A204.1 (cell line): Measurements from ENCODE around the gene CNOT4.
"Not testable (repeated sequence)": the region's sequence is repeated elsewhere in the genome, so short reads cannot be mapped to it uniquely, and the experiment has no call there.

Experiments used
- FAIRE-seq: peaks from 2 replicates; lab custom pipeline; 2012; peaks lifted over from hg19 to GRCh38; lab: Jason Lieb, UNC

The CNOT4 gene

GRCh38 chr7:135322571-135323340 lies 187.1 kb downstream of the CNOT4 start:
- no peak for FAIRE-seq

DNA sequence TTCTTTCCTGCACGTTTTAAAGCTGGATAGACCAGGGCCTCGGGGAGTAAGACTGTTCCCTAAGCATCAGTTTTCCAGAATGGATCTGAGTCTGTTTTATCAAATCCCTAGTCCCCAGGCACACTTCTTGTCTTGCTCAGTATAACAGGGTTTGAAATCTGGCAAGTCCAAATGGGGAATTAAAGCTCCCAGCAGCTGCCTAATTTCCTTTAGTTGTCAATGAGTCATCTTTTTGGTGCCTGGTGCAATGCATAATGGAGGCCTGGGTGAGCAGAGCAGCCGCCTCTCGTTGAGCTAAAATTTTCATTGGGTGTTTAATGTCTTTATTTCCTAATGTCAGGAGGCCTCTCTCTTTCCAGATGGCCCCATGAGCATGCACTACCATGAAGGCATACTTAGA lies 188.3 kb downstream of the CNOT4 start:
- FAIRE-seq = no peak

- FAIRE-seq = not testable (repeated sequence)
Measured at GRCh38 chr7:135320953-135321352, 188.9 kb downstream of the CNOT4 start.

- FAIRE-seq = no peak
Measured at GRCh38 chr7:135320268-135320667, 189.6 kb downstream of the CNOT4 start.

DNA sequence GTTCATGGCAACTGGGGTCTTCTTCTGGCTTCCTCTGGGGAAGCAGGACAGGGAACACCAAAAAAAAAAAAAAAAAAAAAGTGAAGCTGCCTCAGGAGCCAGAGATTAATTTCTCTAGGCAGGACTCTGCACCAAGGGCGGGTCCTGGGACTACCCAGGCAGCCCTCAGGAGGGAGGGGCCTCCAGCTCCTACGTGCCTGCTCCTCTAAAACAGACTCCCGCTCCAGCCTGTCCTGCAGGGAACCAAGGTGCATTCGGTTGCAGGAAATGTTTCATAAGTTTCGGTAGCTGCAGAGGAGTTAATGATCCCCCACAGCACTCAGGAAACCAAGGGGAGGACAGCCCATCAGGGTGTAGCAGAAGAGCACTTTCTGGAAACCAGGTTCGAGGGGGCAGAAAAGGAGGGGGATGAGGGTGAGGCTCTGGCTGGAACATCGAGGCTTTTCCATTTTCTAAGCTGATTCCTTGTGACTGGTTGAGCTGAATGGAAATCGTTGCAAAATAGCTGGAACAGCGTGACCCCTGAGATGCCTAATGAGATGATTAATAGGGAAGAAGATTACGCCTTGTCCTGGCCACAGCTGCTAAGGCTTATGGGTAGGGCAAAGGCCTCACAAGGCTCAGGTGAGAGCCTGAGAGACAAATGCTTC lies 192.1 kb downstream of the CNOT4 start:
- FAIRE-seq = no peak

GRCh38 chr7:135316648-135317313 lies 193.1 kb downstream of the CNOT4 start:
- no peak for FAIRE-seq

- no peak for FAIRE-seq
Measured at GRCh38 chr7:135313971-135314370, 195.9 kb downstream of the CNOT4 start.
